GM21786 (cell line): ENCODE data around the gene TTC22.
A peak's percentile ranks its signal among the peaks of the same experiment; 100 is the strongest.

ENCODE experiments used
- ATAC-seq: cut with Tn5 transposase; IDR thresholded peaks from one replicate; pipeline ENCODE4 v1.9.1; 2021; ENCODE audit not compliant: unreplicated experiment

The TTC22 gene

GRCh38 chr1:54834007-54834541 lies 33.0 kb upstream of the TTC22 start:
- ATAC-seq = no peak

DNA sequence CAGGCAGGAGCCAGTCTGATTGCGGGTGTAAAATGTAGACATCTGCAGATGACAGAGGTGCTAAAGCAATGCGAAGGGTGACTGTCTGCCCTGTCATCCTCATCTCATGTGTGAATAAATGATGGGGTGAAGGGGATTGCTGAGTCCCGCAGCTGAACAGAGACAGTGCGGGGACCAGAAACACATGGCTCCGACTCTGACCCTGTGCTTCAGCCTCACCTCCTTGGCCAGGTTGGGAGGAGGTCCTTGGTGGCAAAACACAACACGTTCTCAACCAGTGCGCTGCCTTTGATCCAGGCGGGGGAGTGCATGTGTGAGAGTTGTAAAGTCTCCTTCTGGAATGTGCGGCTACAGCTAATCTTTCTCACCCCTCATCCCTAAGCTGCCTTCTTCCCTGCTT lies 32.0 kb upstream of the TTC22 start:
- no peak for ATAC-seq

DNA sequence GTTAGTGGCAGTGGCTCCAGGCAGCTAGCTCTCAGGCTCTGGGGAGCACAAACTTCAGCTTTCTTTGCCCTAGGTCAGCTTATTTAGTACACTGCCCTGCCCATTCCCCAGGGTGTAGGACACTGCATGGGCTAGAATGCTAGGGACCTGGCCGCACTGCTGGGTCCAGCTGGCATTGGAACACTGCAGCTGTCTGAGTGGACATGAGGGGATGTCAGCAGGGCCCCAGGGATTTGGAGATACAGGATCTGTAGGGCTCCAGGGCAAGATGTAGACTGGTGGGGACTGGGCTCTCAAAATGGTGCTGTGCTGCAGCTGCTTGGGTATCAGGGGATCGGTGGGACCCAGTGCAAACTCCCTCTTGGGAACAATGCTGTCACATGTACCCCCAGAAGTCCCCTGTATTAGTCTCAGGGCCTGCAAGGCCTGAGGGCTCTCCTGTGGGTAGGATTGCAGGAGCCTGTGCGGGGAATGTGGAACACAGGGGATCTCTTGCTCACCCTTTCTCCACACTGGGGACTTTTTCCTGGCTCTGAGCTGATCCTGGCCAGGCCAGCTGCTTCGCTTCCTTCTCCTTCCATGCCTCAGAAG lies 25.2 kb upstream of the TTC22 start:
- ATAC-seq = no peak

DNA sequence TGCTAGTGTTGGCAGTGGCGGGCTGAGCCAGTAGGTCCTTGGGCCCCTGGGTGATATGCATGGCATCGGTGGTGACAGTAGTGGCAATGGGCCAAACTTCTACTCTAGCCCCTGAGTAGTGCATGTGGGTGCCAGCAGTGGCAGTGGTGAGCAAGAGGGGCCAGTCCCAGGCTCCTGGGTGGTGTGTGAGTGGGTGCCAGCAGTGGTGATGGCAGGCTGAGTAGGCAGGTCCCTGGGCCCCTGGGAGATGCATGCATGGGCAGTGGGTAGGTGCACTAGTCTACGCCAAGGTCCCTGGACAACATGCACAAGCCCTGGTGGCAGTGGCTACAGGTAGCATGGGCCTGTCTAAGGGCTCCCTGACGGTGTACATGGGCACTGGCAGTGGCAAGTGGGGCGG lies 24.6 kb upstream of the TTC22 start:
- no peak for ATAC-seq

- ATAC-seq = no peak
Measured at GRCh38 chr1:54823670-54824069, 22.5 kb upstream of the TTC22 start.

DNA sequence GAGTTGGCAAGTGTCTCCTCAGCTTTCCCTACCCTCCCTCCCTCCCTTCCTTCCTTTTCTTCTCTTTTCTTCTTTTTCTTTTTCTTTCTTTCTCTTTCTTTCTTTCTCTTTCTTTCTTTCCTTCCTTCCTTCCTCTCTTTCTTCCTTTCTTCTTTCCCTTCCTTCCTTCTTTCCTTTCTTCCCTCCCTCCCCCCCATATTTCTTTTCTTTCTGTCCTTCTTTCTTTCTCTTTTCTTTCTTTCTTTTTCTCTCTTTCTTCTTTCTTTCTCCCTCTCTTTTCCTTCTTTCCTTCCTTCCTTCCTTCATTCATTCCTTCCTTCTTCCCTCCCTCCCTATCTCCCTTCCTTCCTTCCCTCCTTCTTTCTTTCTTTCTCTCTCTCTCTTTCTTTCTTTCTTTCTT lies 18.6 kb upstream of the TTC22 start:
- no peak for ATAC-seq

DNA sequence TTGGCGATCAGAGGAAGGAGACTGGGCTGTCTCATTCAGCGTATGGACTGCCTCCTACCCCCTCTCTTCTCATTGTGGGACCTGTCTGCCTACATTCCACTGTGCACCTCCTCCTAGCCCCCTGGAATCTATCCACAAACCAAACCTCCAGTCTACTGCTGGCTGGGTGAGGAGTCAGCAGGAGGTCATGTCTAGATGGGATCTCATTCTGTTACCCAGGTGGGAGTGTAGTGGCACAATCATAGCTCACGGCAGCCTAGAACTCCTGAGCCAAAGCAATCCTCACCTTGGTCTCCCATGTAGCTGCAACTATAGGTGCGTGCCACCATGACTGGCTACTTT lies 18.0 kb upstream of the TTC22 start:
- no peak for ATAC-seq

DNA sequence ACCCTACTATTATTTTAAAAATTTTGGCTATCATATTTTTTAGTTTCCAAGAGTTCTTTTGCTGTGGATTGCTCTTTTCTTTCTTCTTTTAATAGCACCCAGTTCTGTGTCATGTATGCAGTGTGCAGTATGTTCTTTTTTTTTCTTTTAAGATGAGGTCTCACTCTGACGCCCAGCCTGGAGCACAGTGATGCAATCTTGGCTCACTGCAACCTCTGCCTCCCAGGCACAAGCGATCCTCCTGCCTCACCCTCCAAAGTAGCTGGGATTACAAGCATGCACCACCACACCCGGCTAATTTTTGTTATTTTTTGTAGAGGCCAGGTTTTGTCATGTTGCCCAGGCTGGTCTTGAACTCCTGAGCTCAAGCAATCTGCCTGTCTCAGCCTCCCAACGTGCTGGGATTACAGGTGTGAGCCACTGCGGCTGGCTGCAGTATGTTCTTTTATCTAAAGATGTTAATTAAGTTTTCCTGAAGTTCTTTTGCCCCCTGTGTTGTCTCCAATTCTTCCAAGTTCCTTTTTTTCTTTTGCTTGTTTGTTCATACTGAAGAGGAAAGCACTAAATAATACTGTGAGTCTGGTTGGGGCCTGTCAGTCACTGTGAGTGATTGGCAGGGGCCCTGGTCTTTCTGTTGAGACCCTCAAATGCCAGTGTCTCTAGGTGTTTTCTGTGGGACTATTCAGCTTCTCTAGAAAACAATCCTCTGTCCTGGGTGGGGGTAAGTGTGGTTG lies 17.5 kb upstream of the TTC22 start:
- ATAC-seq = no peak

GRCh38 chr1:54816951-54817350 lies 15.8 kb upstream of the TTC22 start:
- ATAC-seq = no peak

GRCh38 chr1:54816130-54816529 lies 15.0 kb upstream of the TTC22 start:
- ATAC-seq = no peak

GRCh38 chr1:54815086-54815876 lies 14.2 kb upstream of the TTC22 start:
- ATAC-seq = no peak

DNA sequence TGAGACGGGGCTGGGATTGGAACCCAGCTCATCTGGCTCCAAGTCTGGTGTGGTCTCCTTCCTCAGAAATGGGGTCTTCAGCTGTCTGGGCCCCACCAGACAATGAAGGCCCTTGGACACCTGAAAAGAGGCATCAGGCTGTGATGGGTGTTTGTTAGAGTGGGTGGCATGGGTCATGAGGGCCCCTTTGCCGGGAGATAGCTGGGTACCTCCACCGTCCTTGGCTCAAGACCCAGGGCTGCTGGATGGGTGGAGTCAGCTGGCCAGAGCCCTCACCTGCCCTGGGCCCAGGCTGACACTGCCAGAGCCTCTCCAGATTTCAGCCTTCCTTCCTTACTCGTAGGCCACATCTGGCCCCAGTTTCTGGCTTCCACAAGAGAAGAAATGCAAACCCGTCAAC lies 13.4 kb upstream of the TTC22 start:
- ATAC-seq = no peak

DNA sequence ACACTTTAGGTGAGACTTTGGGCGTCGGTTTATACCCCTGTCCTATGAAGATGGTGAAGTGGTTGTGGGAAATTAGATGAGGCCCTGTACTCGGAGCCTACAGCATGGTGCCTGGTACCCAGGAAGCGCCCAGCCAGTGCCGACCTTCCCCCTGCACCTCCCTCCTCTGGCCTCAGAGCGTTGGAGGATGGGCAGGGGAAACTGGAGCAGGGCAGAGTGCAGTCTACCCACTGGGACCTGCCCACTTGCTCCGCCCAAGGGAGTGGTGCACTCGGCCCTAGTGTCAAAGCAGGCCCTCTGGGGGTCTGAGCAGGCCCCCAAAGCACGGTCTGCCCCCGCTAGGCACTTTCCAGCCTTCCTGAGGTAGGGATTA lies 13.0 kb upstream of the TTC22 start:
- ATAC-seq = no peak

DNA sequence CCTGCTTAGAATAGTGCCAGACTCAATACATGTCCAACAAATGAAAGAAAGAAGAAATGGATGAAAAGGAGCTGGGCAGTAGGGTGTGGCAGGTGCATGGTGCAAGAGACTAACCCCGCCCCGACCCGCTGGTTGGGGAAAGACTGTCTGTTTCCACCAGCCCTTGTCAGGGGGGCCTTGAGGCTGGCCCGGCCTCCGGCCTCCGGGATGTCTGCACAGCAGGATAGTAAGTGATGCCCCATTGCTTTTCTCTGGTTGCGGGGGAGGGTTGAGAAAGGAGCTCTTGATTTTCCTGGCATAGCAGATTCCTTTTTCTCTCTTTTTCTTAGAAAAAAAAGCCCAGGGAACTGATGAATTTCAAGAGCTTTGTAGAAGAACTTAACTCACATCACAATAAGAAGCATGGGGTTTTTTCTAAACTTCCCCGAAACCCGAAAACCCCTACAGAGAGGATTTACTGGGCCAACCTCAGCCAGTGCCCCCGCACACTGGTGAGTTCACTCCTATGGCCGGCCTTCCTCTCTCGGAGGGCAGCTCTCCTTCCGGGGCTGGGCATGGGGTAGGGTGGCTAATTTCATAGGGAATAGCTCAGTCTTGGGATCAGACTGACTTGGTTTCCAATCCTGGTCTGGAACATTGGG lies 12.5 kb upstream of the TTC22 start:
- ATAC-seq = no peak

DNA sequence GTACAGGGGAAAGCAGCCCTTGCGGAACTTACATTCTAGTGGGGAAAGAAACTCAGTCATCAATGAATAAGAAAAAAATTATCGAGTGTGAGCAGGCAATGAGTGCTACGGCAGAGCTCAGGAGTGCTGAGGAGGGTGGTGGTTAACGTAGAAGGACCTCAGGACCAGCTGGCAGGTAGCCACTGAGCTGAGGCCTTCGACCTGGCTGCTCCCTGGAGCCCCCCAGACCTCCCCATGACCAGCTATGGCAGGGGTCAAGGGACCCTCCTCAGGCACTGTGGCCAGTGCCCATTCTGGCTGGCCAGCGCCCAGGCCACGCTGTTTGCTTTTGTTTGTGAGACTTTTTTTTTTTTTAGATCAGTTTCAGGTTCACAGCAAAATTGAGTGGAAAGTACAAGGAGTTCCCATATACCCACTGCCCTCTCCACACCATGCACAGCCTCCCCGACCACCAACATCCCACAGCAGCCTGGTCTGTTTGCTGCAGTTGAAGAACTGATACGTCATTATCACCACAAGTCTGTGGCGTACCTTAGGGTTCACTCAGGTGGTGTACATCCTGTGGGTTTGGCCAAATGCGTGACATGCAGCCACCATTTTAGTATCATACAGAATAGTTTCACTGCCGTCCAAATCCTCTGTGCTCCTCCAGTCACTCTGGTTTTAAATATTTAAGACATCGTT lies 11.8 kb upstream of the TTC22 start:
- ATAC-seq = no peak

GRCh38 chr1:54811739-54812655 lies 10.9 kb upstream of the TTC22 start:
- ATAC-seq = no peak

DNA sequence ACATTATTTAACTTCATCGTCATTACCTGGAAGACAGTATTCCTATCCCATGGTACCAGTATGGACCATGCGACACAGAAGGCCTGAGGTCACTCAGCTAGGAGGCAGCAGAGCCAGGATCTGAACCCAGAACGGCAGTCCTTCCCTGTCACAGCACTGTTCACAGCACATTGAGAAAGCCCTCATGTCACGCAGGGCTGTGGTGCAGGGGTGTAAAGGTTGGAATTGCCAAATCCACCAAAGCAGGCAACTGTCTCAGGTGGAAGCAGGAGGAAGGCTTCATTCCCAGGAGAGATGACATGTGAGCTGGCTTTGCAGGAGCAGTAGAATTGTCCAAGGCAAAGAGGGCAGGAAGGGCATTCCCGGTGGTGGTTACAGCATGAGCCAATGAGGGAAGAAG lies 9.9 kb upstream of the TTC22 start:
- ATAC-seq = no peak

- ATAC-seq = peak; percentile 61
Measured at GRCh38 chr1:54810153-54810942, 9.2 kb upstream of the TTC22 start.

DNA sequence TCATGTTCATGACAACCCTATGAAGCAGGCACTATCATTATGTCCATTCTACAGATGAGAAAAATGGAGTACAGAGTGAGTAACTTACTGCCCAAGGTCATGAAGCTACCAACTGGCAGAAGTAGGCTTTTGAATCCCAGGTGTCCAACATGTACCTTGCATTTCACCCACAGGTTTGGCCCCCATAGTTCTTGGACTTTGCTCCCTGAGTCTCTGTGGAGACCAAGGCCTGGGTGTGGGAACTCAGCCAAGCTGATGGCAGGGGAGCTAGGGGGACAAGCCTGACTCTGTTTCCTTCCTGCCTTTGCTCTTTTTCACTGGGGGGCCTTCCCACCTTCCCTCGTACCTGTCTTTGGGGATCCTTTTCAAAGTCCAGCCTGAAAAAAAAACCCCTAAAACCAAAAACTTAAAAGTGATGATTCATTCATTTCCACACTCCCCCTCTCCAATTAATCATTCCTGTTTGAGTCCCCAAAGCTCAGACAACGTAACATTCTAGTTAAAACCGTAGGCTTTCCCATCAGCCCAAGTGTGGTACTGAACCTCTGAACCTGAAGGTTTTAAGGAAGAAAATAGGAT lies 8.5 kb upstream of the TTC22 start:
- no peak for ATAC-seq
